DOHH2 (cell line): ENCODE data around the gene DSE.

Experiments
- H3F3A ChIP-seq: fragments of 200-600 bp; sonication (generic), shearing (Covaris generic); 2 replicates; pipeline ENCODE4 v1.6.0; 2016; ENCODE audit warnings: antibody characterized with exemption, mild to moderate bottlenecking; ENCODE audit not compliant: control insufficient read depth, insufficient read depth
- H3K27ac ChIP-seq: fragments of 200-600 bp; sonication (generic); 2 replicates; pipeline ENCODE4 v1.5.1; 2014; ENCODE audit warnings: low read depth, mild to moderate bottlenecking, low read length, moderate library complexity
- H3K27me3 ChIP-seq: fragments of 200-600 bp; sonication (generic); 2 replicates; pipeline ENCODE4 v1.6.1; 2014; ENCODE audit warnings: mild to moderate bottlenecking, low read length, mixed read lengths; ENCODE audit not compliant: control insufficient read depth
- H3K36me3 ChIP-seq: fragments of 200-600 bp; sonication (generic); 2 replicates; pipeline ENCODE4 v1.6.1; 2014; ENCODE audit warnings: mild to moderate bottlenecking, low read length, moderate library complexity, mixed read lengths; ENCODE audit not compliant: control insufficient read depth
- H3K4me1 ChIP-seq: fragments of 200-600 bp; sonication (generic); 2 replicates; pipeline ENCODE4 v1.6.1; 2014; ENCODE audit warnings: mild to moderate bottlenecking, low read length, mixed read lengths; ENCODE audit not compliant: control insufficient read depth
- H3K4me2 ChIP-seq: fragments of 200-600 bp; sonication (generic); 2 replicates; pipeline ENCODE4 v1.6.0; 2014; ENCODE audit warnings: mild to moderate bottlenecking, low read length, moderate library complexity
- H3K4me3 ChIP-seq: fragments of 200-600 bp; sonication (generic); 2 replicates; pipeline ENCODE4 v1.5.1; 2014; ENCODE audit warnings: mild to moderate bottlenecking, low read length, mixed read lengths
- H3K79me2 ChIP-seq: fragments of 200-600 bp; sonication (generic); 2 replicates; pipeline ENCODE4 v1.6.1; 2014; ENCODE audit warnings: mild to moderate bottlenecking, low read length, mixed read lengths; ENCODE audit not compliant: control insufficient read depth
- H3K9me2 ChIP-seq: fragments of 200-600 bp; sonication (generic); replicated peaks from 2 replicates; pipeline ENCODE4 v1.6.1; 2014; ENCODE audit warnings: mild to moderate bottlenecking, low read length, mixed read lengths; ENCODE audit not compliant: control insufficient read depth
- H3K9me3 ChIP-seq: fragments of 200-600 bp; sonication (generic); 2 replicates; pipeline ENCODE4 v1.6.1; 2014; ENCODE audit warnings: antibody characterized with exemption, low read length, mixed read lengths; ENCODE audit not compliant: control insufficient read depth, insufficient read depth
- H4K20me1 ChIP-seq: fragments of 200-600 bp; sonication (generic); 2 replicates; pipeline ENCODE4 v1.6.0; 2014; ENCODE audit warnings: low read depth, mild to moderate bottlenecking, antibody characterized with exemption, low read length, moderate library complexity; ENCODE audit not compliant: control insufficient read depth, insufficient read depth
- EZH2phosphoT487 ChIP-seq: fragments of 200-600 bp; sonication (generic); IDR thresholded peaks from 2 replicates; pipeline ENCODE4 v1.6.1; 2017; ENCODE audit warnings: borderline replicate concordance, mild to moderate bottlenecking, antibody characterized with exemption, low read length, moderate library complexity, mixed read lengths
- TF ChIP-seq, protein P1 (sequence below): fragments of 200-600 bp; sonication (generic); IDR thresholded peaks from one replicate; pipeline ENCODE4 v1.5.1; 2014; ENCODE audit warnings: antibody characterized with exemption, mild to moderate bottlenecking, low read depth, low read length; ENCODE audit not compliant: poor library complexity, severe bottlenecking

The DSE gene

GRCh38 chr6:116387374-116387773, 16.6 kb downstream of the DSE start:
- no peak overlapping the region for H3K4me3 ChIP-seq
- no peaks in the 10 kb centered on the region for H3K36me3 ChIP-seq
- H3F3A ChIP-seq, result no peaks in the 10 kb centered on the region
- TF ChIP-seq, protein P1, sequence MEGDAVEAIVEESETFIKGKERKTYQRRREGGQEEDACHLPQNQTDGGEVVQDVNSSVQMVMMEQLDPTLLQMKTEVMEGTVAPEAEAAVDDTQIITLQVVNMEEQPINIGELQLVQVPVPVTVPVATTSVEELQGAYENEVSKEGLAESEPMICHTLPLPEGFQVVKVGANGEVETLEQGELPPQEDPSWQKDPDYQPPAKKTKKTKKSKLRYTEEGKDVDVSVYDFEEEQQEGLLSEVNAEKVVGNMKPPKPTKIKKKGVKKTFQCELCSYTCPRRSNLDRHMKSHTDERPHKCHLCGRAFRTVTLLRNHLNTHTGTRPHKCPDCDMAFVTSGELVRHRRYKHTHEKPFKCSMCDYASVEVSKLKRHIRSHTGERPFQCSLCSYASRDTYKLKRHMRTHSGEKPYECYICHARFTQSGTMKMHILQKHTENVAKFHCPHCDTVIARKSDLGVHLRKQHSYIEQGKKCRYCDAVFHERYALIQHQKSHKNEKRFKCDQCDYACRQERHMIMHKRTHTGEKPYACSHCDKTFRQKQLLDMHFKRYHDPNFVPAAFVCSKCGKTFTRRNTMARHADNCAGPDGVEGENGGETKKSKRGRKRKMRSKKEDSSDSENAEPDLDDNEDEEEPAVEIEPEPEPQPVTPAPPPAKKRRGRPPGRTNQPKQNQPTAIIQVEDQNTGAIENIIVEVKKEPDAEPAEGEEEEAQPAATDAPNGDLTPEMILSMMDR, result no peak
- no peak for TF ChIP-seq EZH2phosphoT487
- H3K27ac ChIP-seq, result no peak overlapping the region
- peaks cover under 1% of the 10 kb centered on the region; the same call in 1 of the 2 replicates for H3K4me1 ChIP-seq
- no peaks in the 10 kb centered on the region for H3K9me2 ChIP-seq
- no peaks in the 10 kb centered on the region for H3K79me2 ChIP-seq
- no peaks in the 10 kb centered on the region for H4K20me1 ChIP-seq
- H3K9me3 ChIP-seq, result no peaks in the 10 kb centered on the region
- H3K27me3 ChIP-seq, result peaks cover 51% of the 10 kb centered on the region
- H3K4me2 ChIP-seq, result no peak overlapping the region

DNA sequence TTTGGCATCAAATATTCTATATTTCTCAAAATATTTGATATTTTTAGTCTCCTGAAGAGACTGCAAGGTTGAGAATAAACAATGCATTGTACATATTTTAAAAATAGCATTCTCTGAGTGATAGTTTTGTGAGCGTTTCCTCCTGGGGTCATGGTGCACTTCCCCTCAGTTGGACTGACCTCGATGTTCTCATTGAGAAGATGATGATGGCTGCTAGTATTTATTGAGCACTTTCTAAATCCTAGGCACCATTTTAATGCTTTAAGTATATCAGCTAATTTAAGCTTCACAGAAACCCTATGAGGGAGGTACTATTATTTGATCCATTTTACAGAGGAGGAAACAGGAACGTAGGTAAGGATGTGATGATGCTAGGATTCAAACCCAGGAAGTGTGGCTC, 18.2 kb downstream of the DSE start:
- no peaks in the 10 kb centered on the region for H3K9me2 ChIP-seq
- no peaks in the 10 kb centered on the region for H3K79me2 ChIP-seq
- peaks cover 6% of the 10 kb centered on the region for H3K4me1 ChIP-seq
- no peaks in the 10 kb centered on the region for H3K36me3 ChIP-seq
- no peak overlapping the region for H3K27ac ChIP-seq
- H3K4me2 ChIP-seq, result no peak overlapping the region
- H3F3A ChIP-seq, result no peaks in the 10 kb centered on the region
- no peaks in the 10 kb centered on the region for H4K20me1 ChIP-seq
- H3K27me3 ChIP-seq, result peaks cover 47% of the 10 kb centered on the region
- TF ChIP-seq EZH2phosphoT487, result no peak
- TF ChIP-seq, protein P1, result no peak
- no peak overlapping the region for H3K4me3 ChIP-seq
- no peaks in the 10 kb centered on the region for H3K9me3 ChIP-seq

DNA sequence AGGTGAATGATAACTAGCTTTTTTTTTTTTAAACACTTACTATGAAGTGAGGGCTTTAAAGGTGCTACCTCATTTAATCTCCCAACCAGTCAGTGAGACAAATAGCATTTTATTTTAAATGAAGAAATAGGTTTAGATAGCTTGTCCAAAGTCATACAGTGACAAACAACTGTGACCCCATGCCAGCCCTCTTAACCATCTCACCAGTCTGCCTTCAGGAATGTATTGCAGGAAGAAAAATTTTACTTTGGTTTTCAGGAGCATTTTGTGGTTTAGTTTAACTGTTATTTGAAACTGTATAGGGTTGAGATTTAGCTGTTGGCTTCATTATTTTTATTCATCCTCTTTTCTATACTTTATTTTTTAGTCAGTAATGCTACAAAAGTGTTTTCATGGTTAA, 18.6 kb downstream of the DSE start:
- no peaks in the 10 kb centered on the region for H3K36me3 ChIP-seq
- no peaks in the 10 kb centered on the region for H3K9me3 ChIP-seq
- H3K27me3 ChIP-seq, result peaks cover 44% of the 10 kb centered on the region
- H3K4me2 ChIP-seq, result no peak overlapping the region
- no peaks in the 10 kb centered on the region for H4K20me1 ChIP-seq
- no peak for TF ChIP-seq EZH2phosphoT487
- TF ChIP-seq, protein P1, result no peak
- no peak overlapping the region for H3K4me3 ChIP-seq
- H3K4me1 ChIP-seq, result peaks cover 6% of the 10 kb centered on the region
- H3K27ac ChIP-seq, result no peak overlapping the region
- H3K79me2 ChIP-seq, result no peaks in the 10 kb centered on the region
- no peaks in the 10 kb centered on the region for H3F3A ChIP-seq
- no peaks in the 10 kb centered on the region for H3K9me2 ChIP-seq

- Histone ChIP-seq H3K4me2 (no peak overlapping the region), H3K79me2 (no peaks in the 10 kb centered on the region), H3K27ac (no peak overlapping the region), H3K9me2 (no peaks in the 10 kb centered on the region), H4K20me1 (no peaks in the 10 kb centered on the region), H3K9me3 (no peaks in the 10 kb centered on the region), H3K27me3 (peaks cover 39% of the 10 kb centered on the region), H3K4me1 (peaks cover 6% of the 10 kb centered on the region), H3K4me3 (no peak overlapping the region), H3K36me3 (no peaks in the 10 kb centered on the region), H3F3A (no peaks in the 10 kb centered on the region)
- TF ChIP-seq EZH2phosphoT487, result no peak
- TF ChIP-seq, protein P1, result no peak
Observed at GRCh38 chr6:116390581-116390980, 19.8 kb downstream of the DSE start.
